ENCODE results near the gene IL11RA.

IL11RA gene

GRCh38 chr9:34664281-34665066 lies 12.5 kb downstream of the IL11RA start:
- no peaks in the 10 kb centered on the region for H3K9me2 ChIP-seq (ENCODE audit: low read depth, low read length)
- H3K4me3 ChIP-seq (ENCODE audit: low read depth, low read length, poor library complexity, severe bottlenecking), result peak overlapping the region; percentile 75
- H3K27ac ChIP-seq (ENCODE audit: low read depth, low read length, poor library complexity, severe bottlenecking), result peak overlapping the region; percentile 1
- H4K20me1 ChIP-seq (ENCODE audit: insufficient read depth, low read length), result no peaks in the 10 kb centered on the region
- H3K4me2 ChIP-seq (ENCODE audit: low read length), result peak overlapping the region; percentile 80
- H3K9ac ChIP-seq (ENCODE audit: low read length), result peak overlapping the region; percentile 60
- no peaks in the 10 kb centered on the region for H3K36me3 ChIP-seq (ENCODE audit: insufficient read depth, low read length)
- TF ChIP-seq CTCF (IDR thresholded peaks at IDR 0.05; ENCODE audit: low read length), result peak; percentile 97
- TF ChIP-seq EZH2 (IDR thresholded peaks at IDR 0.05; ENCODE audit: borderline replicate concordance, low read length), result no peak
- peaks cover 10% of the 10 kb centered on the region for H3K4me1 ChIP-seq (ENCODE audit: insufficient read depth, low read length, severe bottlenecking)
- no peaks in the 10 kb centered on the region for H3K27me3 ChIP-seq (ENCODE audit: insufficient read depth, low read length)
- no peaks in the 10 kb centered on the region for H3K79me2 ChIP-seq (ENCODE audit: insufficient read depth, low read length)
- H3F3A ChIP-seq (ENCODE audit: insufficient read depth, low read length), result 0 out of 2 replicates have a peak, but pooled peaks cover 3% of the 10 kb centered on the region
- H3K9me3 ChIP-seq (ENCODE audit: low read length), result no peaks in the 10 kb centered on the region
- H2AFZ ChIP-seq (ENCODE audit: low read length), result no peak overlapping the region

- H3K9me3 ChIP-seq (ENCODE audit: low read length), result no peaks in the 10 kb centered on the region
- peak overlapping the region; percentile 60 for H3K9ac ChIP-seq (ENCODE audit: low read length)
- H3K79me2 ChIP-seq (ENCODE audit: insufficient read depth, low read length), result no peaks in the 10 kb centered on the region
- TF ChIP-seq CTCF (IDR thresholded peaks at IDR 0.05; ENCODE audit: low read length) (no peak), EZH2 (IDR thresholded peaks at IDR 0.05; ENCODE audit: borderline replicate concordance, low read length) (no peak)
- H3K36me3 ChIP-seq (ENCODE audit: insufficient read depth, low read length), result no peaks in the 10 kb centered on the region
- H2AFZ ChIP-seq (ENCODE audit: low read length), result no peak overlapping the region
- 0 out of 2 replicates have a peak, but pooled peaks cover 3% of the 10 kb centered on the region for H3F3A ChIP-seq (ENCODE audit: insufficient read depth, low read length)
- H3K27ac ChIP-seq (ENCODE audit: low read depth, low read length, poor library complexity, severe bottlenecking), result peak overlapping the region; percentile 1
- H3K4me2 ChIP-seq (ENCODE audit: low read length), result peak overlapping the region; percentile 80
- no peaks in the 10 kb centered on the region for H4K20me1 ChIP-seq (ENCODE audit: insufficient read depth, low read length)
- H3K4me3 ChIP-seq (ENCODE audit: low read depth, low read length, poor library complexity, severe bottlenecking), result peak overlapping the region; percentile 75
- H3K27me3 ChIP-seq (ENCODE audit: insufficient read depth, low read length), result no peaks in the 10 kb centered on the region
- H3K4me1 ChIP-seq (ENCODE audit: insufficient read depth, low read length, severe bottlenecking), result peaks cover 10% of the 10 kb centered on the region
- no peaks in the 10 kb centered on the region for H3K9me2 ChIP-seq (ENCODE audit: low read depth, low read length)
These were observed 13.0 kb downstream of the IL11RA start for GRCh38 chr9:34665067-34665380.

GRCh38 chr9:34665381-34666250 lies 13.6 kb downstream of the IL11RA start:
- Histone ChIP-seq H3K36me3 (ENCODE audit: insufficient read depth, low read length) (no peaks in the 10 kb centered on the region), H3K4me3 (ENCODE audit: low read depth, low read length, poor library complexity, severe bottlenecking) (peak overlapping the region; percentile 75), H3F3A (ENCODE audit: insufficient read depth, low read length) (0 out of 2 replicates have a peak, but pooled peaks cover 3% of the 10 kb centered on the region), H3K27ac (ENCODE audit: low read depth, low read length, poor library complexity, severe bottlenecking) (peak overlapping the region; percentile 73), H3K4me1 (ENCODE audit: insufficient read depth, low read length, severe bottlenecking) (peaks cover 10% of the 10 kb centered on the region), H3K9me2 (ENCODE audit: low read depth, low read length) (no peaks in the 10 kb centered on the region), H3K9me3 (ENCODE audit: low read length) (no peaks in the 10 kb centered on the region), H3K27me3 (ENCODE audit: insufficient read depth, low read length) (no peaks in the 10 kb centered on the region), H3K79me2 (ENCODE audit: insufficient read depth, low read length) (no peaks in the 10 kb centered on the region), H2AFZ (ENCODE audit: low read length) (0 out of 2 replicates have a peak overlapping the region, but pooled peaks have one; percentile 22), H3K9ac (ENCODE audit: low read length) (peak overlapping the region; percentile 81), H3K4me2 (ENCODE audit: low read length) (peak overlapping the region; percentile 92), H4K20me1 (ENCODE audit: insufficient read depth, low read length) (no peaks in the 10 kb centered on the region)
- TF ChIP-seq CTCF (IDR thresholded peaks at IDR 0.05; ENCODE audit: low read length) (no peak), EZH2 (IDR thresholded peaks at IDR 0.05; ENCODE audit: borderline replicate concordance, low read length) (no peak)

Measured in OCI-LY1 (cell line).